ENCODE measurements around the gene FCHO1. TPM values are rescaled to one million over a fixed set of nuclear protein-coding genes. Genes with fewer than 3 reads are reported as not detected.

Gene FCHO1, protein sequence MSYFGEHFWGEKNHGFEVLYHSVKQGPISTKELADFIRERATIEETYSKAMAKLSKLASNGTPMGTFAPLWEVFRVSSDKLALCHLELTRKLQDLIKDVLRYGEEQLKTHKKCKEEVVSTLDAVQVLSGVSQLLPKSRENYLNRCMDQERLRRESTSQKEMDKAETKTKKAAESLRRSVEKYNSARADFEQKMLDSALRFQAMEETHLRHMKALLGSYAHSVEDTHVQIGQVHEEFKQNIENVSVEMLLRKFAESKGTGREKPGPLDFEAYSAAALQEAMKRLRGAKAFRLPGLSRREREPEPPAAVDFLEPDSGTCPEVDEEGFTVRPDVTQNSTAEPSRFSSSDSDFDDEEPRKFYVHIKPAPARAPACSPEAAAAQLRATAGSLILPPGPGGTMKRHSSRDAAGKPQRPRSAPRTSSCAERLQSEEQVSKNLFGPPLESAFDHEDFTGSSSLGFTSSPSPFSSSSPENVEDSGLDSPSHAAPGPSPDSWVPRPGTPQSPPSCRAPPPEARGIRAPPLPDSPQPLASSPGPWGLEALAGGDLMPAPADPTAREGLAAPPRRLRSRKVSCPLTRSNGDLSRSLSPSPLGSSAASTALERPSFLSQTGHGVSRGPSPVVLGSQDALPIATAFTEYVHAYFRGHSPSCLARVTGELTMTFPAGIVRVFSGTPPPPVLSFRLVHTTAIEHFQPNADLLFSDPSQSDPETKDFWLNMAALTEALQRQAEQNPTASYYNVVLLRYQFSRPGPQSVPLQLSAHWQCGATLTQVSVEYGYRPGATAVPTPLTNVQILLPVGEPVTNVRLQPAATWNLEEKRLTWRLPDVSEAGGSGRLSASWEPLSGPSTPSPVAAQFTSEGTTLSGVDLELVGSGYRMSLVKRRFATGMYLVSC
- polyA plus RNA-seq, result 0.10 TPM in 1 of 2 replicates, not detected in the other

GRCh38 chr19:17751103-17751911 is at the start of gene FCHO1:
FCHO1 (plus strand) TSS chr19:17751477; CDS start chr19:17755165, 3,688 bp downstream.

GRCh38 chr19:17718947-17719711 is 32.1 kb upstream of the FCHO1 start, which contains the start of gene MAP1S:
MAP1S (plus strand) TSS chr19:17719480; CDS start chr19:17719503, 23 bp downstream.

DNA sequence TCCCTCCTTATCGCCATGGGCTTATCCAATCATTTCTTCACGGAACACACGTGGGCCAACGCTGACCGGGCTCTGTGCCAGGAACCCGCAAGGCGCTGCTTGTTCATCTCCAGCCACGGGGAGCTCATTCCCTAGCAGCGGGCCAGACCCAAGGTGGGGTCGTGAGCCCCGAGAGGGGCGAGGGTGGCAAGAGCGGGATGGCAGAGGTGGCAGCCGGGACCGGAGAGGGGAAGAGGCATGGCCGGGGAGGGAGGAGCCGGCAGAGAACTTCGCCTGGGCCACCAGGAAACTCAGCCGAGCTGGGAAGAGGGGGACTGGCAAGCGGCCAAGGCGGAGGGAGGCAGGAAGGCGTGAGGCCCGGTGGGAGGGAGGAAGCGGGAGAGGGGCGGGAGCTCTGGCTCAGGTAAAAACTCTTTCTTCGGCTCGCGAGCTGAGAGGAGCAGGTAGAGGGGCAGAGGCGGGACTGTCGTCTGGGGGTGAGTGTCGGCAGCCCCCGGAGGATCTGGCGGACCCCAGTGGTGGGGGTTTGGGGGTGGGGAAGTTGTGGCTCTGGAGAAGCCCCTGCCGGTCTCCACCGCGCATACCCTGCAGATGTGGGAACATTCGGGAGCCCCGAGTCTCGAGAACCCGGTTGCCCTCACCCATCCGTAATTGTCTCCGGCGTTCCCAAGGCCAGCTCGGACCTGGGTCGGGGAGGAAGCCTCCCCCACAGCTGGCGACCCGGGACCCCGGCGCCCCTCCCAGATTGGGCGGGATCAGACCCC is 43.6 kb downstream of the FCHO1 start, which contains the start of gene B3GNT3:
Gene B3GNT3 (plus strand): TSS at position 408 of the 764 bp plus-strand sequence. CDS start 12,670 bp downstream, outside the sequence.

GRCh38 chr19:17821190-17821589 is 69.9 kb downstream of the FCHO1 start, which contains the start of gene INSL3:
INSL3 (minus strand) TSS chr19:17821519; CDS start chr19:17821506, 13 bp downstream.

Other genes starting within 250 kb of the FCHO1 start
- 3.9 and 4.0 TPM in 2 replicates for gene PGLS, start 239.8 kb upstream of the FCHO1 start, polyA plus RNA-seq
- 0.28 and 1.7 TPM in 2 replicates for gene COLGALT1, start 195.8 kb upstream of the FCHO1 start, polyA plus RNA-seq
- 3.8 and 6.4 TPM in 2 replicates for gene UNC13A, start 63.1 kb upstream of the FCHO1 start, polyA plus RNA-seq
- 13.4 and 20.0 TPM in 2 replicates for gene MAP1S, start 32.0 kb upstream of the FCHO1 start, polyA plus RNA-seq
- not detected in 2 replicates for gene B3GNT3, start 43.7 kb downstream of the FCHO1 start, polyA plus RNA-seq
- gene INSL3, start 70.0 kb downstream of the FCHO1 start, polyA plus RNA-seq, result not detected in 2 replicates
- gene JAK3, start 96.5 kb downstream of the FCHO1 start, polyA plus RNA-seq, result 0.19 TPM in 1 of 2 replicates, not detected in the other
- 279 and 299 TPM in 2 replicates for gene RPL18A, start 108.4 kb downstream of the FCHO1 start, polyA plus RNA-seq
- gene SLC5A5, start 120.5 kb downstream of the FCHO1 start, polyA plus RNA-seq, result not detected in 2 replicates
- 9.3 and 16.0 TPM in 2 replicates for gene CCDC124, start 181.5 kb downstream of the FCHO1 start, polyA plus RNA-seq
- 2.1 and 4.3 TPM in 2 replicates for gene KCNN1, start 215.6 kb downstream of the FCHO1 start, polyA plus RNA-seq